GM21381 (cell line): Measurements from ENCODE around the gene SBNO2.

Experiments used
- ATAC-seq: cut with Tn5 transposase; IDR thresholded peaks from one replicate; pipeline ENCODE4 v1.9.1; 2021; ENCODE audit warnings: mild to moderate bottlenecking, moderate library complexity; ENCODE audit not compliant: unreplicated experiment

Gene SBNO2

GRCh38 chr19:1155352-1156304 is 18.4 kb downstream of the SBNO2 start:
- ATAC-seq = no peak

GRCh38 chr19:1154731-1155351 is 19.2 kb downstream of the SBNO2 start:
- no peak for ATAC-seq

- no peak for ATAC-seq
Observed at GRCh38 chr19:1153891-1154730, 20.0 kb downstream of the SBNO2 start.

GRCh38 chr19:1151917-1152587 is 22.0 kb downstream of the SBNO2 start:
- no peak for ATAC-seq

GRCh38 chr19:1151037-1151724 is 22.9 kb downstream of the SBNO2 start:
- no peak for ATAC-seq

GRCh38 chr19:1150333-1151036 is 23.6 kb downstream of the SBNO2 start:
- ATAC-seq = no peak

GRCh38 chr19:1149259-1150045 is 24.6 kb downstream of the SBNO2 start:
- no peak for ATAC-seq

- no peak for ATAC-seq
Observed at GRCh38 chr19:1147934-1148549, 26.0 kb downstream of the SBNO2 start.

GRCh38 chr19:1146858-1147780 is 26.9 kb downstream of the SBNO2 start:
- ATAC-seq = no peak

GRCh38 chr19:1146412-1146699 is 27.7 kb downstream of the SBNO2 start:
- no peak for ATAC-seq

- ATAC-seq = no peak
Observed at GRCh38 chr19:1145635-1146411, 28.2 kb downstream of the SBNO2 start.

GRCh38 chr19:1144741-1145140 is 29.3 kb downstream of the SBNO2 start:
- no peak for ATAC-seq

- ATAC-seq = no peak
Observed at GRCh38 chr19:1143828-1144399, 30.2 kb downstream of the SBNO2 start.

GRCh38 chr19:1141944-1142343 is 32.1 kb downstream of the SBNO2 start:
- no peak for ATAC-seq

- ATAC-seq = no peak
Observed at GRCh38 chr19:1140272-1141027, 33.6 kb downstream of the SBNO2 start.

GRCh38 chr19:1139126-1139525 is 34.9 kb downstream of the SBNO2 start:
- no peak for ATAC-seq
